Esophagus (tissue), 2 donors: ENCODE measurements around the gene EXOC3L4. TPM values are rescaled to one million over a fixed set of nuclear protein-coding genes. Genes with fewer than 3 reads are reported as not detected.
A peak's percentile ranks its signal among the peaks of the same experiment; 100 is the strongest.

ENCODE experiments used
- H3K27ac ChIP-seq, 2 donors: one replicate each; pipeline ENCODE4 v1.5.1; 2013; ENCODE audit warnings: low read depth in 2 of 2, mild to moderate bottlenecking in 2 of 2, inconsistent platforms in 1 of 2, low read length in 1 of 2, moderate library complexity in 1 of 2
- H3K27me3 ChIP-seq, 2 donors: one replicate each; pipeline ENCODE4 v1.6.1; 2013; ENCODE audit warnings: low read length in 2 of 2, control low read depth in 1 of 2, mild to moderate bottlenecking in 1 of 2; ENCODE audit not compliant: insufficient read depth in 2 of 2, control insufficient read depth in 1 of 2
- H3K36me3 ChIP-seq, 2 donors: one replicate each; pipeline ENCODE4 v1.6.1; 2013; ENCODE audit warnings: low read length in 1 of 2; ENCODE audit not compliant: control insufficient read depth in 2 of 2, insufficient read depth in 2 of 2
- H3K4me1 ChIP-seq, 2 donors: one replicate each; pipeline ENCODE4 v1.6.1; 2013; ENCODE audit warnings: low read length in 1 of 2; ENCODE audit not compliant: control insufficient read depth in 2 of 2, insufficient read depth in 2 of 2
- H3K4me3 ChIP-seq, 2 donors: one replicate each; pipeline ENCODE4 v1.5.1; 2013; ENCODE audit warnings: low read length in 2 of 2, mild to moderate bottlenecking in 2 of 2, low read depth in 1 of 2, moderate library complexity in 1 of 2
- H3K9me3 ChIP-seq, 2 donors: one replicate each; pipeline ENCODE4 v1.6.1; 2013; ENCODE audit warnings: mild to moderate bottlenecking in 2 of 2, low read depth in 1 of 2, low read length in 1 of 2, moderate library complexity in 1 of 2; ENCODE audit not compliant: control insufficient read depth in 2 of 2, insufficient read depth in 1 of 2
- WGBS, 2 donors: extraction: QIAGEN DNeasy Blood & Tissue Kit; methylation state at CpG; one replicate each; pipeline ENCODE4 v1.1.7; 2013; 5-methylcytosine and 5-hydroxymethylcytosine counted together
- polyA plus RNA-seq, 2 donors: library from polyadenylated mRNA; stranded (reverse); fragments of 200-250 nt; gene quantifications; one replicate each; pipeline ENCODE4 v1.2.3, GENCODE V29; 2013
- donor health status: healthy with polysubstance abuse.
- donor health status: Bipolar disorder and iron deficiency.

The EXOC3L4 gene
- polyA plus RNA-seq, 2 donors = 0.52 to 0.67 TPM

- no peak overlapping the region for H3K27ac ChIP-seq
- peaks cover 0 to 12% of the 10 kb centered on the region in 2 donors for H3K4me1 ChIP-seq
These were observed 10.3 kb downstream of the EXOC3L4 start for GRCh38 chr14:103104654-103105452.

GRCh38 chr14:103105580-103106150 is 11.1 kb downstream of the EXOC3L4 start:
- Histone ChIP-seq H3K4me1 (peaks cover 0 to 18% of the 10 kb centered on the region in 2 donors), H3K27me3 (peaks cover 0 to 10% of the 10 kb centered on the region in 2 donors), H3K9me3 (peaks cover 0 to 3% of the 10 kb centered on the region in 2 donors), H3K27ac (no peak overlapping the region), H3K4me3 (no peak overlapping the region), H3K36me3 (no peaks in the 10 kb centered on the region)
- WGBS, 2 donors = 57 to 61% methylated on average over 9 of the region's 9 CpGs

More at GRCh38 chr14:103104654-103105452, 10.3 kb downstream of the EXOC3L4 start:
- H3K27me3 ChIP-seq = peaks cover 0 to 10% of the 10 kb centered on the region in 2 donors
- 3 to 5% methylated on average over 57 to 59 of the region's 59 CpGs for WGBS, 2 donors
- no peak overlapping the region for H3K4me3 ChIP-seq
- H3K36me3 ChIP-seq = no peaks in the 10 kb centered on the region
- H3K9me3 ChIP-seq = peaks cover 0 to 3% of the 10 kb centered on the region in 2 donors

GRCh38 chr14:103107455-103107854 is 12.9 kb downstream of the EXOC3L4 start:
- Histone ChIP-seq H3K27me3 (peaks cover 0 to 10% of the 10 kb centered on the region in 2 donors), H3K4me3 (no peak overlapping the region), H3K9me3 (no peaks in the 10 kb centered on the region), H3K4me1 (peaks cover 9 to 32% of the 10 kb centered on the region in 2 donors), H3K36me3 (no peaks in the 10 kb centered on the region), H3K27ac (no peak overlapping the region)
- WGBS, 2 donors = 94 to 95% methylated on average over 23 of the region's 23 CpGs

GRCh38 chr14:103107941-103108748 is 13.6 kb downstream of the EXOC3L4 start:
- Histone ChIP-seq H3K4me1 (peaks cover 11 to 36% of the 10 kb centered on the region in 2 donors), H3K36me3 (no peaks in the 10 kb centered on the region)

GRCh38 chr14:103108749-103109207 is 14.3 kb downstream of the EXOC3L4 start:
- Histone ChIP-seq H3K4me3 (no peak overlapping the region), H3K36me3 (no peaks in the 10 kb centered on the region), H3K4me1 (peaks cover 11 to 31% of the 10 kb centered on the region in 2 donors), H3K27ac (no peak overlapping the region), H3K27me3 (peaks cover 0 to 10% of the 10 kb centered on the region in 2 donors), H3K9me3 (no peaks in the 10 kb centered on the region)
- WGBS, 2 donors = 28 to 38% methylated on average over 9 of the region's 9 CpGs

More at GRCh38 chr14:103107941-103108748, 13.6 kb downstream of the EXOC3L4 start:
- peaks cover 0 to 10% of the 10 kb centered on the region in 2 donors for H3K27me3 ChIP-seq
- no peak overlapping the region for H3K27ac ChIP-seq
- no peak overlapping the region for H3K4me3 ChIP-seq
- no peaks in the 10 kb centered on the region for H3K9me3 ChIP-seq
- WGBS, 2 donors = 85 to 88% methylated on average over 28 of the region's 28 CpGs

GRCh38 chr14:103109535-103110441 is 15.3 kb downstream of the EXOC3L4 start:
- Histone ChIP-seq H3K4me3 (no peak overlapping the region), H3K27me3 (peaks cover 0 to under 1% of the 10 kb centered on the region in 2 donors), H3K36me3 (no peaks in the 10 kb centered on the region), H3K27ac (peak overlapping the region; percentile 6 to 45), H3K9me3 (no peaks in the 10 kb centered on the region), H3K4me1 (peaks cover 11 to 31% of the 10 kb centered on the region in 2 donors)
- WGBS, 2 donors = 50 to 70% methylated on average over 32 of the region's 32 CpGs

GRCh38 chr14:103110681-103111231 is 16.2 kb downstream of the EXOC3L4 start:
- H3K4me1 ChIP-seq = peaks cover 11 to 28% of the 10 kb centered on the region in 2 donors
- 35 to 45% methylated on average over 14 of the region's 14 CpGs for WGBS, 2 donors
- H3K9me3 ChIP-seq = no peaks in the 10 kb centered on the region
- H3K4me3 ChIP-seq = no peak overlapping the region
- H3K27me3 ChIP-seq = no peaks in the 10 kb centered on the region
- peak overlapping the region in 1 of 2 donors; percentile 42 for H3K27ac ChIP-seq
- no peaks in the 10 kb centered on the region for H3K36me3 ChIP-seq

- Histone ChIP-seq H3K36me3 (no peaks in the 10 kb centered on the region), H3K4me3 (no peak overlapping the region), H3K27ac (peak overlapping the region in 1 of 2 donors; percentile 42), H3K9me3 (no peaks in the 10 kb centered on the region), H3K4me1 (peaks cover 11 to 29% of the 10 kb centered on the region in 2 donors), H3K27me3 (no peaks in the 10 kb centered on the region)
- WGBS, 2 donors = 43 to 48% methylated on average over 6 of the region's 6 CpGs
These were observed 16.8 kb downstream of the EXOC3L4 start for GRCh38 chr14:103111232-103111868.
